Fibroblast of pulmonary artery (primary cell): Measurements from ENCODE around the gene FRMD4B.

ENCODE experiments used
- DNase-seq: peaks from one replicate; pipeline ENCODE4 v3.0.0-alpha.2; 2010; ENCODE audit warnings: low read depth
- H3K4me3 ChIP-seq: replicated peaks from 2 replicates; pipeline ENCODE4 v1.5.1; 2011; ENCODE audit warnings: low read depth, mild to moderate bottlenecking, control low read depth, low read length, moderate library complexity
- CTCF ChIP-seq: IDR thresholded peaks from 2 replicates; pipeline ENCODE4 v1.5.1; 2011; ENCODE audit warnings: mild to moderate bottlenecking, control low read depth, low read length, inconsistent platforms; ENCODE audit errors: missing control alignments

Gene FRMD4B

GRCh38 chr3:69406163-69406562, 20.3 kb upstream of the FRMD4B start:
- TF ChIP-seq CTCF: no peak
- DNase-seq: peak; percentile 71
- no peak overlapping the region for H3K4me3 ChIP-seq

GRCh38 chr3:69405067-69405466, 19.2 kb upstream of the FRMD4B start:
- no peak for TF ChIP-seq CTCF
- no peak for DNase-seq
- no peak overlapping the region for H3K4me3 ChIP-seq

- no peak overlapping the region for H3K4me3 ChIP-seq
- DNase-seq: no peak
- TF ChIP-seq CTCF: no peak
These were observed 17.6 kb upstream of the FRMD4B start for GRCh38 chr3:69403454-69403853.

GRCh38 chr3:69400683-69401082, 14.8 kb upstream of the FRMD4B start:
- TF ChIP-seq CTCF: no peak

GRCh38 chr3:69392850-69393249, 7.0 kb upstream of the FRMD4B start:
- no peak for TF ChIP-seq CTCF
- DNase-seq: no peak
- H3K4me3 ChIP-seq: no peak overlapping the region

More at GRCh38 chr3:69400683-69401082, 14.8 kb upstream of the FRMD4B start:
- DNase-seq: no peak
- H3K4me3 ChIP-seq: no peak overlapping the region

- TF ChIP-seq CTCF: no peak
- DNase-seq: no peak
- H3K4me3 ChIP-seq: no peak overlapping the region
These were observed 6.5 kb upstream of the FRMD4B start for GRCh38 chr3:69392415-69392814.

GRCh38 chr3:69391554-69391953, 5.7 kb upstream of the FRMD4B start:
- H3K4me3 ChIP-seq: no peak overlapping the region
- DNase-seq: no peak
- no peak for TF ChIP-seq CTCF
